ENCODE data around the gene CADPS2. TPM values are rescaled to one million over a fixed set of nuclear protein-coding genes. Genes with fewer than 3 reads are reported as not detected.

CADPS2 gene
- total RNA-seq, 6 donors from 2014 or later = 33.3 to 74.7 (median 45.7) TPM

- ATAC-seq (ENCODE audit: low FRiP score in 2 of 2) = no peak
- H3K4me3 ChIP-seq = no peak overlapping the region
- no peak for DNase-seq
- H3K9me3 ChIP-seq = no peaks in the 10 kb centered on the region
- H3K4me1 ChIP-seq = no peaks in the 10 kb centered on the region
- no peaks in the 10 kb centered on the region for H3K27me3 ChIP-seq
- 89 to 91% methylated on average over 4 to 7 of the region's 7 CpGs for WGBS, 2 donors
- no peak for TF ChIP-seq POLR2A (IDR thresholded peaks at IDR 0.05)
- TF ChIP-seq EP300 (IDR thresholded peaks at IDR 0.05) = no peak
- TF ChIP-seq CTCF (IDR thresholded peaks at IDR 0.05) = no peak
- no peak for TF ChIP-seq POLR2AphosphoS5 (IDR thresholded peaks at IDR 0.05)
- H3K36me3 ChIP-seq = peaks cover 0 to 10% (median 0%) of the 10 kb centered on the region in 4 donors
- H3K27ac ChIP-seq = no peak overlapping the region
Measured at GRCh38 chr7:122465296-122465695, 421.0 kb downstream of the CADPS2 start.

GRCh38 chr7:122463631-122464030 lies 422.6 kb downstream of the CADPS2 start:
- no peak for DNase-seq
- no peak for ATAC-seq (ENCODE audit: low FRiP score in 2 of 2)
- H3K36me3 ChIP-seq = peaks cover 0 to 7% (median 0%) of the 10 kb centered on the region in 4 donors
- no peaks in the 10 kb centered on the region for H3K9me3 ChIP-seq
- H3K27me3 ChIP-seq = no peaks in the 10 kb centered on the region
- H3K4me1 ChIP-seq = no peaks in the 10 kb centered on the region
- WGBS, 2 donors = 61 to 69% methylated on average over 1 of the region's 1 CpG
- no peak overlapping the region for H3K27ac ChIP-seq
- H3K4me3 ChIP-seq = no peak overlapping the region
- TF ChIP-seq POLR2AphosphoS5 (IDR thresholded peaks at IDR 0.05) = no peak
- no peak for TF ChIP-seq CTCF (IDR thresholded peaks at IDR 0.05)
- TF ChIP-seq EP300 (IDR thresholded peaks at IDR 0.05) = no peak
- no peak for TF ChIP-seq POLR2A (IDR thresholded peaks at IDR 0.05)

- H3K9me3 ChIP-seq = no peaks in the 10 kb centered on the region
- H3K27ac ChIP-seq = no peak overlapping the region
- no peak for DNase-seq
- no peaks in the 10 kb centered on the region for H3K36me3 ChIP-seq
- no peak for TF ChIP-seq EP300 (IDR thresholded peaks at IDR 0.05)
- no peak for TF ChIP-seq POLR2AphosphoS5 (IDR thresholded peaks at IDR 0.05)
- TF ChIP-seq POLR2A (IDR thresholded peaks at IDR 0.05) = no peak
- no peak for TF ChIP-seq CTCF (IDR thresholded peaks at IDR 0.05)
- no peak overlapping the region for H3K4me3 ChIP-seq
- H3K4me1 ChIP-seq = no peaks in the 10 kb centered on the region
- H3K27me3 ChIP-seq = no peaks in the 10 kb centered on the region
- WGBS, 2 donors = 63 to 76% methylated on average over 2 of the region's 2 CpGs
- ATAC-seq (ENCODE audit: low FRiP score in 2 of 2) = no peak
Measured at GRCh38 chr7:122460936-122461335, 425.3 kb downstream of the CADPS2 start.

GRCh38 chr7:122457969-122458368 lies 428.3 kb downstream of the CADPS2 start:
- no peak overlapping the region for H3K27ac ChIP-seq
- H3K27me3 ChIP-seq = no peaks in the 10 kb centered on the region
- no peaks in the 10 kb centered on the region for H3K9me3 ChIP-seq
- TF ChIP-seq CTCF (IDR thresholded peaks at IDR 0.05) = no peak
- TF ChIP-seq EP300 (IDR thresholded peaks at IDR 0.05) = no peak
- no peak for TF ChIP-seq POLR2A (IDR thresholded peaks at IDR 0.05)
- no peak for TF ChIP-seq POLR2AphosphoS5 (IDR thresholded peaks at IDR 0.05)
- DNase-seq (no peak), ATAC-seq (ENCODE audit: low FRiP score in 2 of 2) (no peak)
- H3K4me3 ChIP-seq = no peak overlapping the region
- no peaks in the 10 kb centered on the region for H3K36me3 ChIP-seq
- no peaks in the 10 kb centered on the region for H3K4me1 ChIP-seq
- WGBS, 2 donors = 69 to 75% methylated on average over 3 of the region's 3 CpGs

GRCh38 chr7:122457325-122457724 lies 428.9 kb downstream of the CADPS2 start:
- ATAC-seq (ENCODE audit: low FRiP score in 2 of 2) = no peak
- H3K36me3 ChIP-seq = no peaks in the 10 kb centered on the region
- DNase-seq = no peak
- H3K27me3 ChIP-seq = no peaks in the 10 kb centered on the region
- no peaks in the 10 kb centered on the region for H3K4me1 ChIP-seq
- H3K4me3 ChIP-seq = no peak overlapping the region
- H3K27ac ChIP-seq = no peak overlapping the region
- 87 to 96% methylated on average over 3 of the region's 3 CpGs for WGBS, 2 donors
- TF ChIP-seq EP300 (IDR thresholded peaks at IDR 0.05) (no peak), POLR2AphosphoS5 (IDR thresholded peaks at IDR 0.05) (no peak), POLR2A (IDR thresholded peaks at IDR 0.05) (no peak), CTCF (IDR thresholded peaks at IDR 0.05) (no peak)
- no peaks in the 10 kb centered on the region for H3K9me3 ChIP-seq
